ENCODE measurements around the gene STARD6.
A peak's percentile ranks its signal among the peaks of the same experiment; 100 is the strongest.
"Not testable (repeated sequence)": the region's sequence is repeated elsewhere in the genome, so short reads cannot be mapped to it uniquely, and the experiment has no call there.

STARD6 gene

GRCh38 chr18:54357660-54358494 is at the start of gene STARD6, which contains the start of gene C18orf54:
Gene STARD6, minus strand, starts transcription at chr18:54357858. Its CDS starts 3,285 bp downstream, at chr18:54354573.
Gene C18orf54, plus strand, starts transcription at chr18:54357906. Its CDS starts 2,667 bp downstream, at chr18:54360573.
- peak; percentile 68 to 84 for DNase-seq

GRCh38 chr18:54405290-54405689 is 47.6 kb upstream of the STARD6 start:
- no peak for DNase-seq

- no peak for DNase-seq
Observed at GRCh38 chr18:54396760-54397159, 39.1 kb upstream of the STARD6 start.

- no peak for DNase-seq
Observed at GRCh38 chr18:54393648-54394294, 36.1 kb upstream of the STARD6 start.

- DNase-seq = peak; percentile 55 to 65
Observed at GRCh38 chr18:54392543-54393023, 34.9 kb upstream of the STARD6 start.

- DNase-seq = no peak
Observed at GRCh38 chr18:54390838-54391237, 33.2 kb upstream of the STARD6 start.

- no peak for DNase-seq
Observed at GRCh38 chr18:54389143-54389505, 31.5 kb upstream of the STARD6 start.

- no peak for DNase-seq
Observed at GRCh38 chr18:54388203-54389142, 30.8 kb upstream of the STARD6 start.

GRCh38 chr18:54387631-54388030 is 30.0 kb upstream of the STARD6 start:
- DNase-seq = no peak

GRCh38 chr18:54386800-54387495 is 29.3 kb upstream of the STARD6 start:
- DNase-seq = not testable (repeated sequence)

GRCh38 chr18:54386043-54386442 is 28.4 kb upstream of the STARD6 start:
- no peak for DNase-seq

- no peak for DNase-seq
Observed at GRCh38 chr18:54382733-54383252, 25.1 kb upstream of the STARD6 start.

GRCh38 chr18:54382076-54382475 is 24.4 kb upstream of the STARD6 start:
- no peak for DNase-seq

GRCh38 chr18:54381640-54382039 is 24.0 kb upstream of the STARD6 start:
- DNase-seq = no peak

- DNase-seq = no peak
Observed at GRCh38 chr18:54378057-54378456, 20.4 kb upstream of the STARD6 start.

GRCh38 chr18:54360406-54360805 is 2.7 kb upstream of the STARD6 start:
- no peak for DNase-seq

- no peak for DNase-seq
Observed at GRCh38 chr18:54359233-54359632, 1.6 kb upstream of the STARD6 start.

GRCh38 chr18:54358495-54359040 is 910 bp upstream of the STARD6 start:
- no peak for DNase-seq

- peak; percentile 16 to 51 for DNase-seq
Observed at GRCh38 chr18:54357082-54357659, 487 bp downstream of the STARD6 start.

GRCh38 chr18:54351186-54351585 is 6.5 kb downstream of the STARD6 start:
- no peak for DNase-seq

- no peak for DNase-seq
Observed at GRCh38 chr18:54338230-54338629, 19.4 kb downstream of the STARD6 start.

Measured in NCI-H2081 (cell line).